Fibroblast of gingiva (primary cell): ENCODE results near the gene ARHGEF28.

Experiments
- DNase-seq: peaks from one replicate; pipeline ENCODE4 v3.0.0-alpha.2; 2011; ENCODE audit warnings: low read depth

The ARHGEF28 gene

GRCh38 chr5:73900566-73900965 lies 274.6 kb downstream of the ARHGEF28 start:
- no peak for DNase-seq

GRCh38 chr5:73901043-73901442 lies 275.0 kb downstream of the ARHGEF28 start:
- peak; percentile 50 for DNase-seq

- DNase-seq, result no peak
Measured at GRCh38 chr5:73901455-73901854, 275.5 kb downstream of the ARHGEF28 start.

GRCh38 chr5:73902327-73903051 lies 276.5 kb downstream of the ARHGEF28 start:
- DNase-seq, result peak; percentile 65

GRCh38 chr5:73903169-73903568 lies 277.2 kb downstream of the ARHGEF28 start:
- DNase-seq, result no peak

- no peak for DNase-seq
Measured at GRCh38 chr5:73906277-73906676, 280.3 kb downstream of the ARHGEF28 start.

- no peak for DNase-seq
Measured at GRCh38 chr5:73907164-73907563, 281.2 kb downstream of the ARHGEF28 start.

GRCh38 chr5:73908395-73908794 lies 282.4 kb downstream of the ARHGEF28 start:
- peak; percentile 68 for DNase-seq

GRCh38 chr5:73908846-73909245 lies 282.9 kb downstream of the ARHGEF28 start:
- no peak for DNase-seq

GRCh38 chr5:73909474-73909873 lies 283.5 kb downstream of the ARHGEF28 start:
- no peak for DNase-seq

- DNase-seq, result peak; percentile 77
Measured at GRCh38 chr5:73911761-73912393, 285.9 kb downstream of the ARHGEF28 start.

GRCh38 chr5:73912821-73913271 lies 286.9 kb downstream of the ARHGEF28 start:
- DNase-seq, result peak; percentile 57

GRCh38 chr5:73913971-73914370 lies 288.0 kb downstream of the ARHGEF28 start:
- DNase-seq, result no peak

GRCh38 chr5:73915345-73915744 lies 289.3 kb downstream of the ARHGEF28 start:
- no peak for DNase-seq

- peak; percentile 38 for DNase-seq
Measured at GRCh38 chr5:73917433-73917832, 291.4 kb downstream of the ARHGEF28 start.

GRCh38 chr5:73917891-73918290 lies 291.9 kb downstream of the ARHGEF28 start:
- DNase-seq, result no peak

GRCh38 chr5:73918791-73919221 lies 292.8 kb downstream of the ARHGEF28 start:
- DNase-seq, result peak; percentile 42

- DNase-seq, result no peak
Measured at GRCh38 chr5:73921741-73922140, 295.7 kb downstream of the ARHGEF28 start.

- DNase-seq, result no peak
Measured at GRCh38 chr5:73922224-73922623, 296.2 kb downstream of the ARHGEF28 start.

- no peak for DNase-seq
Measured at GRCh38 chr5:73922875-73923557, 297.0 kb downstream of the ARHGEF28 start.

- no peak for DNase-seq
Measured at GRCh38 chr5:73928476-73929070, 302.6 kb downstream of the ARHGEF28 start.

- DNase-seq, result no peak
Measured at GRCh38 chr5:73935719-73936118, 309.7 kb downstream of the ARHGEF28 start.
